Measurements from ENCODE around the gene COL5A3. TPM values are rescaled to one million over a fixed set of nuclear protein-coding genes. Genes with fewer than 3 reads are reported as not detected.

COL5A3 gene
- polyA plus RNA-seq, 1 donor (not counting 4 experiments of a cell fraction or from before 2014, with no cell fraction given) = 0.43 TPM

- TF ChIP-seq, protein P1, sequence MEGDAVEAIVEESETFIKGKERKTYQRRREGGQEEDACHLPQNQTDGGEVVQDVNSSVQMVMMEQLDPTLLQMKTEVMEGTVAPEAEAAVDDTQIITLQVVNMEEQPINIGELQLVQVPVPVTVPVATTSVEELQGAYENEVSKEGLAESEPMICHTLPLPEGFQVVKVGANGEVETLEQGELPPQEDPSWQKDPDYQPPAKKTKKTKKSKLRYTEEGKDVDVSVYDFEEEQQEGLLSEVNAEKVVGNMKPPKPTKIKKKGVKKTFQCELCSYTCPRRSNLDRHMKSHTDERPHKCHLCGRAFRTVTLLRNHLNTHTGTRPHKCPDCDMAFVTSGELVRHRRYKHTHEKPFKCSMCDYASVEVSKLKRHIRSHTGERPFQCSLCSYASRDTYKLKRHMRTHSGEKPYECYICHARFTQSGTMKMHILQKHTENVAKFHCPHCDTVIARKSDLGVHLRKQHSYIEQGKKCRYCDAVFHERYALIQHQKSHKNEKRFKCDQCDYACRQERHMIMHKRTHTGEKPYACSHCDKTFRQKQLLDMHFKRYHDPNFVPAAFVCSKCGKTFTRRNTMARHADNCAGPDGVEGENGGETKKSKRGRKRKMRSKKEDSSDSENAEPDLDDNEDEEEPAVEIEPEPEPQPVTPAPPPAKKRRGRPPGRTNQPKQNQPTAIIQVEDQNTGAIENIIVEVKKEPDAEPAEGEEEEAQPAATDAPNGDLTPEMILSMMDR (optimal IDR thresholded peaks at IDR 0.05 in 1 of 3, IDR thresholded peaks at IDR 0.05 in 1 of 3, conservative IDR thresholded peaks at IDR 0.05 in 1 of 3; ENCODE audit: extremely low read depth in 1 of 3, insufficient read depth in 2 of 3, low read length in 3 of 3) = no peak
- no peak for TF ChIP-seq EZH2 (IDR thresholded peaks at IDR 0.05; ENCODE audit: low read length)
- peak; percentile 26 for FAIRE-seq
- Histone ChIP-seq H3K27ac (ENCODE audit: control insufficient read depth, insufficient read depth, low read length) (no peak overlapping the region), H3K4me3 (ENCODE audit: control insufficient read depth in 2 of 3, extremely low read depth in 1 of 3, insufficient read depth in 2 of 3, low read depth in 1 of 3, low read length in 3 of 3) (no peak overlapping the region), H2AFZ (ENCODE audit: control insufficient read depth, low read length) (no peak overlapping the region), H3K4me2 (ENCODE audit: control insufficient read depth, extremely low read depth, insufficient read depth, low read depth, low read length) (no peak overlapping the region), H3K9me1 (ENCODE audit: control insufficient read depth, extremely low read depth, insufficient read depth, low read length) (no peaks in the 10 kb centered on the region), H3K9me3 (ENCODE audit: control insufficient read depth, low read depth, low read length) (no peaks in the 10 kb centered on the region), H3K4me1 (ENCODE audit: control insufficient read depth, extremely low read depth, insufficient read depth, low read length) (peaks cover 8% of the 10 kb centered on the region), H4K20me1 (ENCODE audit: control insufficient read depth, extremely low read depth, insufficient read depth, low read length) (no peaks in the 10 kb centered on the region), H3K9ac (ENCODE audit: control insufficient read depth, extremely low read depth, insufficient read depth, low read length) (no peak overlapping the region), H3K36me3 (ENCODE audit: control insufficient read depth in 2 of 2, extremely low read depth in 1 of 2, insufficient read depth in 2 of 2, low read length in 2 of 2) (no peaks in the 10 kb centered on the region), H3K27me3 (ENCODE audit: control insufficient read depth, extremely low read depth, insufficient read depth, low read length) (peaks cover 21% of the 10 kb centered on the region), H3K79me2 (ENCODE audit: control insufficient read depth, insufficient read depth, low read length) (no peaks in the 10 kb centered on the region)
- DNase-seq (ENCODE audit: low read depth, low spot score) = no peak
- dilution Hi-C loops (cut with MboI; ENCODE audit: extremely low pct_ligation_motif_present, low sequenced_read_pairs) = no loop called here
These were observed 93.6 kb downstream of the COL5A3 start for GRCh38 chr19:9916719-9917118.

DNA sequence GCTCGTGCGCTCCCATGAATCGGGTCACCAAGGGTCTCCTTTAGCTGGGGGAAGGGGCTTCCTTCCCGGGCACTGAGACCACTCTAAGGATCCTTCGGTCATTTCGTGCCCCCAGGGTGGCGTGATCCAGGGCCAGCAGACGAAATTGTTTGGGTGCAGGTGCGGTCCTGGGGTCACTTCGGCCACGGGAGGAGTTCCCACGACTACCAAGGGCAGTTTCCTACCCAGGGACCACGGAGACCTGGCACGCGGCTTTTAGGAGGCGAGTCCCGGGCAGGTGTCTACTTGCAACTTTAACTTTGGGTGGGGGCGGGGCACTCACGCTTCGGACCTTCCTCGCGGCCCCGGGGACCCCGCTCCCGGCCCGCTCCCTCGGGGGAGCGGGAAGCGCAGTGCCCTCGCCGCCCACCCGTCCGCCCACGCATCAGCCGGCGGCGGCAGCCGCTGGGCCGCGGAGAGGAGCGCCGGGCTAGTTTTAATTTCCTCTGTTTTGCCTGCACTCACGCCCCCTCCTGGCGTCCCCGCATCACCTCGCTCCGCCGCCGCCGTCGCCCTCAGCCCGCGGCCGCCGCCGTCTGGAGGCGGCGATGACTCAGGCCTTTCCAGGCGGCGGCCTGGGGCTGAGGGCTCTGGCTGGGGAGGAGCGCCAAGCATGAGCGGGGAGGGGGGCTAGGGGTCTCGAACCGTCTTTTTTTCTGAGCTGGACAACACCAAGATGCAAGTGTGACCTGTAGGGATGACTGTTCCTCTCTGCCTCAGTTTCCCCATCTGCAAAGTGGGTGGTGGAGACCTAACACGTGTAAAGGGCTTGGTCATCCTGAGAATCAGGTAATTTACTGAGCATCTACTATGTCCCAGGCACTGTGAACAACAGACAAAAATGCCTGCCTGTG, 95.7 kb downstream of the COL5A3 start:
- Histone ChIP-seq H3K27me3 (ENCODE audit: control insufficient read depth, extremely low read depth, insufficient read depth, low read length) (peaks cover 25% of the 10 kb centered on the region), H3K4me1 (ENCODE audit: control insufficient read depth, extremely low read depth, insufficient read depth, low read length) (peaks cover 8% of the 10 kb centered on the region), H3K27ac (ENCODE audit: control insufficient read depth, insufficient read depth, low read length) (peak overlapping the region; percentile 20), H3K9me3 (ENCODE audit: control insufficient read depth, low read depth, low read length) (no peaks in the 10 kb centered on the region), H3K9me1 (ENCODE audit: control insufficient read depth, extremely low read depth, insufficient read depth, low read length) (no peaks in the 10 kb centered on the region), H3K79me2 (ENCODE audit: control insufficient read depth, insufficient read depth, low read length) (no peaks in the 10 kb centered on the region), H3K4me2 (ENCODE audit: control insufficient read depth, extremely low read depth, insufficient read depth, low read depth, low read length) (peak overlapping the region; percentile 99), H2AFZ (ENCODE audit: control insufficient read depth, low read length) (peak overlapping the region; percentile 75), H4K20me1 (ENCODE audit: control insufficient read depth, extremely low read depth, insufficient read depth, low read length) (no peaks in the 10 kb centered on the region), H3K36me3 (ENCODE audit: control insufficient read depth in 2 of 2, extremely low read depth in 1 of 2, insufficient read depth in 2 of 2, low read length in 2 of 2) (no peaks in the 10 kb centered on the region), H3K9ac (ENCODE audit: control insufficient read depth, extremely low read depth, insufficient read depth, low read length) (peak overlapping the region; percentile 66), H3K4me3 (ENCODE audit: control insufficient read depth in 2 of 3, extremely low read depth in 1 of 3, insufficient read depth in 2 of 3, low read depth in 1 of 3, low read length in 3 of 3) (peak overlapping the region; percentile 52 to 73 (median 68))
- dilution Hi-C loops (cut with MboI; ENCODE audit: extremely low pct_ligation_motif_present, low sequenced_read_pairs) = no loop called here
- FAIRE-seq (no peak), DNase-seq (ENCODE audit: low read depth, low spot score) (no peak)
- no peak for TF ChIP-seq EZH2 (IDR thresholded peaks at IDR 0.05; ENCODE audit: low read length)
- TF ChIP-seq, protein P1 (optimal IDR thresholded peaks at IDR 0.05 in 1 of 3, IDR thresholded peaks at IDR 0.05 in 1 of 3, conservative IDR thresholded peaks at IDR 0.05 in 1 of 3; ENCODE audit: extremely low read depth in 1 of 3, insufficient read depth in 2 of 3, low read length in 3 of 3) = peak in 2 of 3 experiments; percentile 60 to 81
